ENCODE results near the gene USH2A. TPM values are rescaled to one million over a fixed set of nuclear protein-coding genes. Genes with fewer than 3 reads are reported as not detected.
"Not testable (repeated sequence)": the region's sequence is repeated elsewhere in the genome, so short reads cannot be mapped to it uniquely, and the experiment has no call there.

The USH2A gene
- total RNA-seq, 1 donor from 2014 or later: 0.55 TPM

- no peak for TF ChIP-seq CTCF (IDR thresholded peaks at IDR 0.05; ENCODE audit: unreplicated experiment)
- no peak for DNase-seq (ENCODE audit: low spot score, unreplicated experiment)
- no peaks in the 10 kb centered on the region for H3K4me1 Mint-ChIP-seq (ENCODE audit: low read depth)
- H3K27me3 Mint-ChIP-seq: no peaks in the 10 kb centered on the region
- H3K36me3 Mint-ChIP-seq (ENCODE audit: insufficient read depth): peaks cover 2% of the 10 kb centered on the region
- H3K4me3 Mint-ChIP-seq (ENCODE audit: low read depth): no peak overlapping the region
- H3K27ac Mint-ChIP-seq: no peak overlapping the region
- H3K9me3 Mint-ChIP-seq (ENCODE audit: low read depth): peaks cover 5% of the 10 kb centered on the region
Observed at GRCh38 chr1:216350186-216350585, 73.1 kb downstream of the USH2A start.

- peaks cover 8% of the 10 kb centered on the region for H3K9me3 Mint-ChIP-seq (ENCODE audit: low read depth)
- H3K27ac Mint-ChIP-seq: no peak overlapping the region
- H3K4me1 Mint-ChIP-seq (ENCODE audit: low read depth): no peaks in the 10 kb centered on the region
- H3K36me3 Mint-ChIP-seq (ENCODE audit: insufficient read depth): peaks cover 2% of the 10 kb centered on the region
- TF ChIP-seq CTCF (IDR thresholded peaks at IDR 0.05; ENCODE audit: unreplicated experiment): no peak
- no peak for DNase-seq (ENCODE audit: low spot score, unreplicated experiment)
- no peak overlapping the region for H3K4me3 Mint-ChIP-seq (ENCODE audit: low read depth)
- H3K27me3 Mint-ChIP-seq: no peaks in the 10 kb centered on the region
Observed at GRCh38 chr1:216346526-216346925, 76.7 kb downstream of the USH2A start.

GRCh38 chr1:216340542-216340941 lies 82.7 kb downstream of the USH2A start:
- not testable (repeated sequence) for H3K27ac Mint-ChIP-seq; DNase-seq (ENCODE audit: low spot score, unreplicated experiment); H3K4me3 Mint-ChIP-seq (ENCODE audit: low read depth); H3K27me3 Mint-ChIP-seq; H3K4me1 Mint-ChIP-seq (ENCODE audit: low read depth); H3K9me3 Mint-ChIP-seq (ENCODE audit: low read depth); H3K36me3 Mint-ChIP-seq (ENCODE audit: insufficient read depth)

- Mint-ChIP-seq H3K4me1 (ENCODE audit: low read depth) (no peaks in the 10 kb centered on the region), H3K9me3 (ENCODE audit: low read depth) (peaks cover 8% of the 10 kb centered on the region), H3K27ac (no peak overlapping the region), H3K27me3 (no peaks in the 10 kb centered on the region), H3K36me3 (ENCODE audit: insufficient read depth) (peaks cover 1% of the 10 kb centered on the region), H3K4me3 (ENCODE audit: low read depth) (no peak overlapping the region)
- DNase-seq (ENCODE audit: low spot score, unreplicated experiment): no peak
- no peak for TF ChIP-seq CTCF (IDR thresholded peaks at IDR 0.05; ENCODE audit: unreplicated experiment)
Observed at GRCh38 chr1:216332462-216332861, 90.8 kb downstream of the USH2A start.

GRCh38 chr1:216332003-216332402 lies 91.2 kb downstream of the USH2A start:
- Mint-ChIP-seq H3K4me3 (ENCODE audit: low read depth) (no peak overlapping the region), H3K4me1 (ENCODE audit: low read depth) (no peaks in the 10 kb centered on the region), H3K36me3 (ENCODE audit: insufficient read depth) (peaks cover 1% of the 10 kb centered on the region), H3K9me3 (ENCODE audit: low read depth) (peaks cover 8% of the 10 kb centered on the region), H3K27ac (no peak overlapping the region), H3K27me3 (no peaks in the 10 kb centered on the region)
- no peak for TF ChIP-seq CTCF (IDR thresholded peaks at IDR 0.05; ENCODE audit: unreplicated experiment)
- no peak for DNase-seq (ENCODE audit: low spot score, unreplicated experiment)

GRCh38 chr1:216331211-216331610 lies 92.0 kb downstream of the USH2A start:
- Mint-ChIP-seq H3K4me3 (ENCODE audit: low read depth) (no peak overlapping the region), H3K27me3 (no peaks in the 10 kb centered on the region), H3K36me3 (ENCODE audit: insufficient read depth) (peaks cover 1% of the 10 kb centered on the region), H3K4me1 (ENCODE audit: low read depth) (no peaks in the 10 kb centered on the region), H3K27ac (no peak overlapping the region), H3K9me3 (ENCODE audit: low read depth) (peaks cover 8% of the 10 kb centered on the region)
- no peak for TF ChIP-seq CTCF (IDR thresholded peaks at IDR 0.05; ENCODE audit: unreplicated experiment)
- no peak for DNase-seq (ENCODE audit: low spot score, unreplicated experiment)
